ENCODE data around the gene SLC7A14. TPM values are rescaled to one million over a fixed set of nuclear protein-coding genes. Genes with fewer than 3 reads are reported as not detected.

The SLC7A14 gene
- total and polyA plus RNA-seq, 2 of the 13 experiments (the other 11 are each of a cell fraction or from before 2014, with no cell fraction given) = not detected

Small RNA genes within 50 kb of the gene (microRNA-seq; reads per million reads assigned to microRNA genes)
- gene MIR6828 = not detected

Other genes with a start within 250 kb of the SLC7A14 start
- 20.7 and 29.8 TPM in 2 replicates for gene SKIL, start 228.4 kb downstream of the SLC7A14 start, total RNA-seq (2016; rRNA removed; fragmentation: Illumina TruSeq; extraction: Trizol)
- gene SKIL, start 228.4 kb downstream of the SLC7A14 start, polyA plus RNA-seq (2011; rRNA removed) = 5.2 and 5.3 TPM in 2 replicates
- 2.9 and 4.9 TPM in 2 replicates for gene CLDN11, start 167.2 kb downstream of the SLC7A14 start, total RNA-seq (2016; rRNA removed; fragmentation: Illumina TruSeq; extraction: Trizol)
- gene CLDN11, start 167.2 kb downstream of the SLC7A14 start, polyA plus RNA-seq (2011; rRNA removed) = 2.8 and 4.2 TPM in 2 replicates